K562 (cell line): ENCODE results near the gene ACTR3C. TPM values are rescaled to one million over a fixed set of nuclear protein-coding genes. Genes with fewer than 3 reads are reported as not detected.
A peak's percentile ranks its signal among the peaks of the same experiment; 100 is the strongest.

Experiments
- ARHGAP35 ChIP-seq: fragments of 450-650 bp; IDR thresholded peaks from 2 replicates; pipeline ENCODE4 v1.6.1; 2018; ENCODE audit not compliant: partially characterized antibody
- FOXA1 ChIP-seq: fragments of 450-650 bp; IDR thresholded peaks from 2 replicates; pipeline ENCODE4 v1.6.1; 2016; ENCODE audit warnings: mild to moderate bottlenecking, borderline replicate concordance
- FOXA3 ChIP-seq, 2 experiments: fragments of 450-650 bp in 1 of 2; sonication (generic) in 1 of 2; formaldehyde crosslinking; IDR thresholded peaks in 1 of 2; conservative IDR thresholded peaks in 1 of 2; 2 replicates each; pipeline versions ENCODE4 v1.4.0 to v1.8.0; 2020 to 2022; ENCODE audit warnings: mild to moderate bottlenecking in 2 of 2, missing genetic modification reagents in 1 of 2
- HDAC2 ChIP-seq: fragments of 450-650 bp; IDR thresholded peaks from 2 replicates; pipeline ENCODE4 v1.6.1; 2016; ENCODE audit warnings: mild to moderate bottlenecking
- HDAC6 ChIP-seq: IDR thresholded peaks from 2 replicates; pipeline ENCODE4 v1.6.1; 2012; ENCODE audit warnings: low read depth, mild to moderate bottlenecking, control low read depth, inconsistent platforms, low read length, moderate library complexity
- ILF3 ChIP-seq: fragments of 450-650 bp; IDR thresholded peaks from 2 replicates; pipeline ENCODE4 v1.6.1; 2018; ENCODE audit warnings: antibody characterized with exemption, mild to moderate bottlenecking, moderate library complexity, borderline replicate concordance
- JUNB ChIP-seq: fragments of 450-650 bp; formaldehyde crosslinking; conservative IDR thresholded peaks from 2 replicates; pipeline ENCODE4 v1.4.0; 2020; ENCODE audit warnings: mild to moderate bottlenecking
- NFXL1 ChIP-seq: fragments of 450-650 bp; formaldehyde crosslinking; IDR thresholded peaks from 2 replicates; pipeline ENCODE4 v1.4.0; 2021; ENCODE audit warnings: mild to moderate bottlenecking
- NR0B1 ChIP-seq: fragments of 450-650 bp; IDR thresholded peaks from one replicate; pipeline ENCODE4 v1.6.1; 2018; ENCODE audit warnings: mild to moderate bottlenecking, moderate library complexity; ENCODE audit not compliant: partially characterized antibody
- NR2C2 ChIP-seq, 2 experiments: fragments of 200-800 bp in 1 of 2; sonication (Bioruptor generic) in 1 of 2; sonication (generic) in 1 of 2; formaldehyde crosslinking in 1 of 2; IDR thresholded peaks; 2 replicates each; pipeline versions ENCODE4 v1.6.1 to v1.8.0; 2016 to 2022; ENCODE audit warnings: mild to moderate bottlenecking in 1 of 2, missing compliant biosample characterization in 1 of 2, missing genetic modification characterization in 1 of 2, missing genetic modification reagents in 1 of 2
- PHB2 ChIP-seq: fragments of 450-650 bp; IDR thresholded peaks from 2 replicates; pipeline ENCODE4 v1.6.1; 2017; ENCODE audit warnings: low read depth
- RBM15 ChIP-seq: fragments of 200-400 bp; formaldehyde crosslinking; IDR thresholded peaks from 2 replicates; pipeline ENCODE4 v1.6.1; 2018; ENCODE audit warnings: mild to moderate bottlenecking, low read length, moderate library complexity; ENCODE audit not compliant: insufficient read depth
- SRSF9 ChIP-seq: fragments of 200-400 bp; formaldehyde crosslinking; IDR thresholded peaks from 2 replicates; pipeline ENCODE4 v1.6.1; 2017; ENCODE audit warnings: low read depth, low read length, borderline replicate concordance
- TEAD4 ChIP-seq, 2 experiments: sonication (generic) in 1 of 2; formaldehyde crosslinking in 1 of 2; IDR thresholded peaks; 2 replicates each; pipeline versions ENCODE4 v1.6.1 to v1.8.0; 2012 to 2022; ENCODE audit warnings: borderline replicate concordance in 1 of 2, inconsistent platforms in 1 of 2, low read length in 1 of 2, mild to moderate bottlenecking in 1 of 2, missing genetic modification reagents in 1 of 2
- ZKSCAN3 ChIP-seq: fragments of 250-450 bp; sonication (Bioruptor Pico); IDR thresholded peaks from 2 replicates; pipeline ENCODE4 v1.4.0; 2020
- ZNF431 ChIP-seq: sonication (generic); formaldehyde crosslinking; IDR thresholded peaks from 2 replicates; pipeline ENCODE4 v1.8.0; 2022; ENCODE audit warnings: mild to moderate bottlenecking, missing genetic modification reagents
- polyA plus RNA-seq, 8 experiments: library from polyadenylated mRNA; depleted of rRNA in 4 of 8; stranded (reverse) in 5 of 8; unstranded in 3 of 8; fragments of >200 nt; fragmentation: Nextera tagmentation in 2 of 8; fragmentation: Illumina TruSeq in 1 of 8; extraction: Ambion mirVana in 2 of 8; extraction: Trizol in 1 of 8; gene quantifications; 2 replicates each; pipeline versions ENCODE4 v1.2.1 to v1.2.3, GENCODE V29; 2011 to 2014; ENCODE audit warnings: inconsistent platforms in 1 of 8, missing spikeins in 1 of 8
- total RNA-seq, 7 experiments: library from RNA; depleted of rRNA in 6 of 7; stranded (reverse); fragments of >200 nt in 6 of 7; fragmentation: Illumina TruSeq in 2 of 7; extraction: Trizol in 2 of 7; gene quantifications; 2 replicates each; pipeline versions ENCODE4 v1.2.1 to v1.2.3, GENCODE V29; 2011 to 2021; ENCODE audit warnings: low replicate concordance in 1 of 7
- TF ChIP-seq, protein P1 (sequence below): fragments of 250-450 bp; sonication (Bioruptor Pico); IDR thresholded peaks from 2 replicates; pipeline ENCODE4 v1.8.0; 2022; ENCODE audit warnings: inconsistent platforms
- TF ChIP-seq, protein P2 (sequence below): sonication (generic); formaldehyde crosslinking; IDR thresholded peaks from 2 replicates; pipeline ENCODE4 v1.8.0; 2023; ENCODE audit warnings: mild to moderate bottlenecking, missing genetic modification reagents

The ACTR3C gene
- total and polyA plus RNA-seq, 9 of the 15 experiments (the other 6 are each of a cell fraction or from before 2014, with no cell fraction given), result 9.0 to 35.4 (median 13.3) TPM

- TF ChIP-seq RBM15, result no peak
- TF ChIP-seq FOXA1, result no peak
- TF ChIP-seq HDAC2, result peak; percentile 60; the same call in 1 of the 2 replicates
- peak; percentile 5 for TF ChIP-seq TEAD4 (IDR thresholded peaks at IDR 0.05; ENCODE audit: low read length)
- TF ChIP-seq TEAD4 (CRISPR knock-in tag; IDR thresholded peaks at IDR 0.05; ENCODE audit: borderline replicate concordance), result no peak
- TF ChIP-seq SRSF9, result no peak
- TF ChIP-seq ZNF431 (CRISPR knock-in tag), result peak; percentile 82
- TF ChIP-seq NR2C2 (CRISPR knock-in tag; IDR thresholded peaks at IDR 0.05), result no peak
- peak; percentile 79 for TF ChIP-seq NR2C2 (tag; IDR thresholded peaks at IDR 0.05)
- no peak; a peak in 1 of 4 replicates for TF ChIP-seq FOXA3 (CRISPR knock-in tag; conservative IDR thresholded peaks at IDR 0.05 in 1 of 2, IDR thresholded peaks at IDR 0.05 in 1 of 2)
- no peak for TF ChIP-seq ARHGAP35
- no peak for TF ChIP-seq PHB2
- no peak for TF ChIP-seq ZKSCAN3 (CRISPR knock-in tag)
- TF ChIP-seq JUNB (CRISPR knock-in tag), result no peak
- TF ChIP-seq NR0B1, result no peak
- no peak for TF ChIP-seq NFXL1 (CRISPR knock-in tag)
- TF ChIP-seq, protein P1, sequence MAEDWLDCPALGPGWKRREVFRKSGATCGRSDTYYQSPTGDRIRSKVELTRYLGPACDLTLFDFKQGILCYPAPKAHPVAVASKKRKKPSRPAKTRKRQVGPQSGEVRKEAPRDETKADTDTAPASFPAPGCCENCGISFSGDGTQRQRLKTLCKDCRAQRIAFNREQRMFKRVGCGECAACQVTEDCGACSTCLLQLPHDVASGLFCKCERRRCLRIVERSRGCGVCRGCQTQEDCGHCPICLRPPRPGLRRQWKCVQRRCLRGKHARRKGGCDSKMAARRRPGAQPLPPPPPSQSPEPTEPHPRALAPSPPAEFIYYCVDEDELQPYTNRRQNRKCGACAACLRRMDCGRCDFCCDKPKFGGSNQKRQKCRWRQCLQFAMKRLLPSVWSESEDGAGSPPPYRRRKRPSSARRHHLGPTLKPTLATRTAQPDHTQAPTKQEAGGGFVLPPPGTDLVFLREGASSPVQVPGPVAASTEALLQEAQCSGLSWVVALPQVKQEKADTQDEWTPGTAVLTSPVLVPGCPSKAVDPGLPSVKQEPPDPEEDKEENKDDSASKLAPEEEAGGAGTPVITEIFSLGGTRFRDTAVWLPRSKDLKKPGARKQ, result no peak
- TF ChIP-seq, protein P2, sequence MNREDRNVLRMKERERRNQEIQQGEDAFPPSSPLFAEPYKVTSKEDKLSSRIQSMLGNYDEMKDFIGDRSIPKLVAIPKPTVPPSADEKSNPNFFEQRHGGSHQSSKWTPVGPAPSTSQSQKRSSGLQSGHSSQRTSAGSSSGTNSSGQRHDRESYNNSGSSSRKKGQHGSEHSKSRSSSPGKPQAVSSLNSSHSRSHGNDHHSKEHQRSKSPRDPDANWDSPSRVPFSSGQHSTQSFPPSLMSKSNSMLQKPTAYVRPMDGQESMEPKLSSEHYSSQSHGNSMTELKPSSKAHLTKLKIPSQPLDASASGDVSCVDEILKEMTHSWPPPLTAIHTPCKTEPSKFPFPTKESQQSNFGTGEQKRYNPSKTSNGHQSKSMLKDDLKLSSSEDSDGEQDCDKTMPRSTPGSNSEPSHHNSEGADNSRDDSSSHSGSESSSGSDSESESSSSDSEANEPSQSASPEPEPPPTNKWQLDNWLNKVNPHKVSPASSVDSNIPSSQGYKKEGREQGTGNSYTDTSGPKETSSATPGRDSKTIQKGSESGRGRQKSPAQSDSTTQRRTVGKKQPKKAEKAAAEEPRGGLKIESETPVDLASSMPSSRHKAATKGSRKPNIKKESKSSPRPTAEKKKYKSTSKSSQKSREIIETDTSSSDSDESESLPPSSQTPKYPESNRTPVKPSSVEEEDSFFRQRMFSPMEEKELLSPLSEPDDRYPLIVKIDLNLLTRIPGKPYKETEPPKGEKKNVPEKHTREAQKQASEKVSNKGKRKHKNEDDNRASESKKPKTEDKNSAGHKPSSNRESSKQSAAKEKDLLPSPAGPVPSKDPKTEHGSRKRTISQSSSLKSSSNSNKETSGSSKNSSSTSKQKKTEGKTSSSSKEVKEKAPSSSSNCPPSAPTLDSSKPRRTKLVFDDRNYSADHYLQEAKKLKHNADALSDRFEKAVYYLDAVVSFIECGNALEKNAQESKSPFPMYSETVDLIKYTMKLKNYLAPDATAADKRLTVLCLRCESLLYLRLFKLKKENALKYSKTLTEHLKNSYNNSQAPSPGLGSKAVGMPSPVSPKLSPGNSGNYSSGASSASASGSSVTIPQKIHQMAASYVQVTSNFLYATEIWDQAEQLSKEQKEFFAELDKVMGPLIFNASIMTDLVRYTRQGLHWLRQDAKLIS (CRISPR knock-in tag), result peak; percentile 45
- no peak for TF ChIP-seq HDAC6
- TF ChIP-seq ILF3, result peak; percentile 43; the same call in 1 of the 2 replicates
Measured at GRCh38 chr7:150368096-150368883, 44.9 kb upstream of the ACTR3C start, which contains the start of gene REPIN1 (continued).
